IMR-90 (cell line): Measurements from ENCODE around the gene SHLD1. TPM values are rescaled to one million over a fixed set of nuclear protein-coding genes. Genes with fewer than 3 reads are reported as not detected.

Source experiments
- ATAC-seq: fragments of 200-7000 bp; cut with Tn5 transposase; 2 replicates; pipeline ENCODE4 v1.9.1; 2020; ENCODE audit warnings: low read depth, mild to moderate bottlenecking, moderate library complexity
- BruUV-seq: library from RNA; stranded (reverse); fragments of 400-500 nt; replicated peaks from 2 replicates; lab custom pipeline; 2021; lab: Mats Ljungman, UMichigan
- CTCF ChIA-PET: fragments of 300-600 bp; formaldehyde crosslinking; extraction: SDS; loops from one replicate; lab custom pipeline; 2021; ENCODE audit warnings: antibody characterized with exemption; lab: Yijun Ruan, JAX
- POLR2A ChIA-PET: fragments of 300-600 bp; sonication (Branson Sonifier 250); formaldehyde crosslinking; loops from one replicate; lab custom pipeline; 2022; ENCODE audit warnings: antibody characterized with exemption; ENCODE audit not compliant: unreplicated experiment; lab: Charles Lee
- DNase-seq: peaks from one replicate; pipeline ENCODE4 v3.0.0; 2013
- H2AFZ ChIP-seq: replicated peaks from 2 replicates; pipeline ENCODE3; 2013; ENCODE audit warnings: low read length, mild to moderate bottlenecking; ENCODE audit not compliant: poor library complexity
- H2AK5ac ChIP-seq: 2 replicates; pipeline ENCODE4 v1.6.1; 2013; ENCODE audit warnings: low read depth, low read length, inconsistent platforms
- H2AK9ac ChIP-seq: replicated peaks from 2 replicates; pipeline ENCODE3; 2013; ENCODE audit warnings: mild to moderate bottlenecking, low read depth, low read length, moderate library complexity; ENCODE audit not compliant: poor library complexity
- H2BK120ac ChIP-seq: 2 replicates; pipeline ENCODE4 v1.6.1; 2013; ENCODE audit warnings: low read depth, low read length, inconsistent platforms
- H2BK15ac ChIP-seq: 3 replicates; pipeline ENCODE4 v1.6.1; 2013; ENCODE audit warnings: low read depth, low read length, inconsistent platforms
- H2BK20ac ChIP-seq: 2 replicates; pipeline ENCODE4 v1.6.1; 2013; ENCODE audit warnings: low read depth, mild to moderate bottlenecking, inconsistent platforms, low read length, moderate library complexity
- H2BK5ac ChIP-seq: 2 replicates; pipeline ENCODE4 v1.6.1; 2013; ENCODE audit warnings: mild to moderate bottlenecking, low read depth, low read length, inconsistent platforms; ENCODE audit not compliant: poor library complexity, severe bottlenecking
- H3K14ac ChIP-seq: replicated peaks from 2 replicates; pipeline ENCODE4 v1.6.1; 2013; ENCODE audit warnings: low read depth, low read length, inconsistent platforms
- H3K18ac ChIP-seq: 2 replicates; pipeline ENCODE4 v1.6.1; 2013; ENCODE audit warnings: low read depth, low read length, control low read depth
- H3K23ac ChIP-seq: 2 replicates; pipeline ENCODE4 v1.6.1; 2013; ENCODE audit warnings: low read depth, low read length, inconsistent platforms
- H3K27ac ChIP-seq: 2 replicates; pipeline ENCODE4 v1.5.1; 2013; ENCODE audit warnings: mild to moderate bottlenecking, control low read depth, low read length; ENCODE audit not compliant: insufficient read depth
- H3K27me3 ChIP-seq: 2 replicates; pipeline ENCODE4 v1.6.1; 2013; ENCODE audit warnings: low read length; ENCODE audit not compliant: control insufficient read depth, insufficient read depth
- H3K36me3 ChIP-seq: 2 replicates; pipeline ENCODE4 v1.6.1; 2013; ENCODE audit warnings: low read length, mixed read lengths; ENCODE audit not compliant: control insufficient read depth, insufficient read depth
- H3K4ac ChIP-seq: 2 replicates; pipeline ENCODE4 v1.6.1; 2013; ENCODE audit warnings: low read depth, low read length, inconsistent platforms
- H3K4me1 ChIP-seq: 2 replicates; pipeline ENCODE4 v1.6.1; 2013; ENCODE audit warnings: low read length, mixed read lengths; ENCODE audit not compliant: control insufficient read depth, insufficient read depth
- H3K4me2 ChIP-seq: 2 replicates; pipeline ENCODE4 v1.6.1; 2013; ENCODE audit warnings: low read depth, mild to moderate bottlenecking, control low read depth, low read length, moderate library complexity
- H3K4me3 ChIP-seq: 2 replicates; pipeline ENCODE4 v1.5.1; 2013; ENCODE audit warnings: low read depth, mild to moderate bottlenecking, control low read depth, low read length, moderate library complexity; ENCODE audit not compliant: insufficient read depth
- H3K56ac ChIP-seq: 2 replicates; pipeline ENCODE4 v1.6.1; 2013; ENCODE audit warnings: low read length, inconsistent platforms; ENCODE audit not compliant: insufficient read depth; ENCODE audit errors: extremely low read depth
- H3K79me1 ChIP-seq, 2 experiments: 2 replicates each; pipeline ENCODE4 v1.6.1; 2013; ENCODE audit warnings: low read length in 2 of 2, inconsistent platforms in 1 of 2, low read depth in 1 of 2
- H3K9ac ChIP-seq: 2 replicates; pipeline ENCODE4 v1.6.1; 2013; ENCODE audit warnings: low read depth, low read length, control low read depth
- H3K9me1 ChIP-seq: 2 replicates; pipeline ENCODE4 v1.6.1; 2013; ENCODE audit warnings: low read length, inconsistent platforms; ENCODE audit not compliant: insufficient read depth
- H3K9me3 ChIP-seq: 2 replicates; pipeline ENCODE4 v1.6.1; 2013; ENCODE audit warnings: low read length; ENCODE audit not compliant: control insufficient read depth, insufficient read depth
- H4K20me1 ChIP-seq: 2 replicates; pipeline ENCODE4 v1.6.1; 2013; ENCODE audit warnings: low read length, inconsistent platforms; ENCODE audit not compliant: insufficient read depth
- H4K5ac ChIP-seq: 2 replicates; pipeline ENCODE4 v1.6.1; 2013; ENCODE audit warnings: mild to moderate bottlenecking, low read depth, low read length, control low read depth
- H4K8ac ChIP-seq, 2 experiments: 2 replicates each; pipeline ENCODE4 v1.6.1; 2013; ENCODE audit warnings: low read depth in 2 of 2, low read length in 2 of 2, control low read depth in 1 of 2, inconsistent platforms in 1 of 2
- H4K91ac ChIP-seq: 2 replicates; pipeline ENCODE4 v1.6.1; 2013; ENCODE audit warnings: low read depth, low read length, inconsistent platforms; ENCODE audit not compliant: insufficient read depth
- BHLHE40 ChIP-seq: fragments of 150-350 bp; IDR thresholded peaks from 2 replicates; pipeline ENCODE4 v1.6.1; 2016; ENCODE audit warnings: mild to moderate bottlenecking, low read depth, low read length
- CHD1 ChIP-seq: IDR thresholded peaks from 2 replicates; pipeline ENCODE4 v1.6.1; 2012; ENCODE audit warnings: low read depth, low read length, improper control_type of control experiment
- MAZ ChIP-seq: IDR thresholded peaks from 2 replicates; pipeline ENCODE4 v1.6.1; 2012; ENCODE audit warnings: low read depth, mild to moderate bottlenecking, low read length, improper control_type of control experiment, moderate library complexity, borderline replicate concordance
- NFE2L2 ChIP-seq: fragments of 150-350 bp; IDR thresholded peaks from 2 replicates; pipeline ENCODE4 v1.6.1; 2016; ENCODE audit warnings: low read depth, mild to moderate bottlenecking, low read length
- RCOR1 ChIP-seq: IDR thresholded peaks from 2 replicates; pipeline ENCODE4 v1.6.1; 2012; ENCODE audit warnings: mild to moderate bottlenecking, low read length, improper control_type of control experiment; ENCODE audit not compliant: insufficient replicate concordance
- RFX5 ChIP-seq: IDR thresholded peaks from 2 replicates; pipeline ENCODE4 v1.8.0; 2012; ENCODE audit warnings: low read depth, mild to moderate bottlenecking, low read length, moderate library complexity
- SMC3 ChIP-seq: fragments of 150-350 bp; IDR thresholded peaks from 2 replicates; pipeline ENCODE4 v1.6.1; 2016; ENCODE audit warnings: low read depth, mild to moderate bottlenecking, antibody characterized with exemption, low read length, moderate library complexity
- WGBS, 2 experiments: methylation state at CpG; one replicate each; pipeline versions ENCODE4 v1.1.5 to v1.1.7; 2013; ENCODE audit warnings: missing lambda C conversion rate in 2 of 2; ENCODE audit not compliant: insufficient read length in 1 of 2; ENCODE audit errors: extremely low coverage in 2 of 2; 5-methylcytosine and 5-hydroxymethylcytosine counted together
- dilution Hi-C: fragments of 300-500 bp; cut with HindIII; formaldehyde crosslinking; loops from one replicate; pipeline ENCODE4 v1.14.3; 2018; ENCODE audit warnings: low sequenced_read_pairs; ENCODE audit not compliant: unreplicated experiment
- in situ Hi-C: fragments of 300-500 bp; cut with MboI; formaldehyde crosslinking; loops from 3 replicates; pipeline ENCODE4 v1.14.3; 2019; ENCODE audit warnings: low sequenced_read_pairs, inconsistent platforms, mixed read lengths
- intact Hi-C: fragments of 100-400 bp; cut with micrococcal nuclease; formaldehyde crosslinking; loops from 2 replicates; pipeline ENCODE4 v1.10.0; 2022
- polyA plus RNA-seq, 3 experiments: library from polyadenylated mRNA; depleted of rRNA; stranded (reverse); fragments of >200 nt; gene quantifications; 2 replicates each; pipeline ENCODE4 v1.2.3, GENCODE V29; 2012; ENCODE audit warnings: low replicate concordance in 1 of 3
- total RNA-seq: library from RNA; depleted of rRNA; stranded (reverse); fragments of >200 nt; gene quantifications from 2 replicates; pipeline ENCODE4 v1.2.3, GENCODE V29; 2012
- TF ChIP-seq, protein P1 (sequence below): conservative IDR thresholded peaks from 2 replicates; pipeline ENCODE4 v1.5.1; 2012; ENCODE audit warnings: mild to moderate bottlenecking, low read depth, low read length, improper control_type of control experiment

SHLD1 gene
- total and polyA plus RNA-seq, 2 of the 4 experiments (the other 2 are of a cell fraction), result 2.6 to 3.0 TPM

DNA sequence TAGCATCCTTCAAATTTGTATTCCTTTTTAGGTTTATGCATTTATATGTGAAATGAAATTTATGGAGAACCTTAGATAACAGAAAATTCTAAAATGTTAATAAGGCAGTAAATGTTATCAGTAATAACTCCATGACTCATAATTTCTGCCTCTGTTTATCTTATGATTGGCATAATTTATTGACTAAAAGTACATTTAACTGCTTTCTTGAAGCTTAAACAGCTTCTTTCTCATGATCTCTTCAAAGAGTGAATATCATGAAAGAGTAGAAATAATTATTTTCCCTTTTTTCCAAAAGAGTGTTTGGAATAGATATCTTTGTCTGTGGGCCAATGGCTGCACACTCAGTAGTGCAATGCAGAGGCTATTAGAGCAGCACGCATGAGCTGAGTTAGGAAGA lies 91.3 kb downstream of the SHLD1 start:
- H3K4me3 ChIP-seq, result no peak overlapping the region
- DNase-seq, result no peak
- H4K91ac ChIP-seq, result no peak overlapping the region
- H3K9ac ChIP-seq, result no peak overlapping the region
- ChIA-PET POLR2A (no interaction called here), CTCF (interaction anchor here (1.5 kb wide), 1 partner anchor 54 kb away, joined by 3 read pairs; no protein-coding TSS in a partner anchor)
- no peak overlapping the region for H2AFZ ChIP-seq
- BruUV-seq, result no TSS peak
- peaks cover 2% of the 10 kb centered on the region; the same call in 1 of the 2 replicates for H3K27me3 ChIP-seq
- H3K23ac ChIP-seq, result no peak overlapping the region
- TF ChIP-seq RFX5 (no peak), MAZ (no peak), BHLHE40 (no peak), NFE2L2 (no peak), CHD1 (no peak), RCOR1 (no peak), SMC3 (no peak)
- TF ChIP-seq, protein P1, sequence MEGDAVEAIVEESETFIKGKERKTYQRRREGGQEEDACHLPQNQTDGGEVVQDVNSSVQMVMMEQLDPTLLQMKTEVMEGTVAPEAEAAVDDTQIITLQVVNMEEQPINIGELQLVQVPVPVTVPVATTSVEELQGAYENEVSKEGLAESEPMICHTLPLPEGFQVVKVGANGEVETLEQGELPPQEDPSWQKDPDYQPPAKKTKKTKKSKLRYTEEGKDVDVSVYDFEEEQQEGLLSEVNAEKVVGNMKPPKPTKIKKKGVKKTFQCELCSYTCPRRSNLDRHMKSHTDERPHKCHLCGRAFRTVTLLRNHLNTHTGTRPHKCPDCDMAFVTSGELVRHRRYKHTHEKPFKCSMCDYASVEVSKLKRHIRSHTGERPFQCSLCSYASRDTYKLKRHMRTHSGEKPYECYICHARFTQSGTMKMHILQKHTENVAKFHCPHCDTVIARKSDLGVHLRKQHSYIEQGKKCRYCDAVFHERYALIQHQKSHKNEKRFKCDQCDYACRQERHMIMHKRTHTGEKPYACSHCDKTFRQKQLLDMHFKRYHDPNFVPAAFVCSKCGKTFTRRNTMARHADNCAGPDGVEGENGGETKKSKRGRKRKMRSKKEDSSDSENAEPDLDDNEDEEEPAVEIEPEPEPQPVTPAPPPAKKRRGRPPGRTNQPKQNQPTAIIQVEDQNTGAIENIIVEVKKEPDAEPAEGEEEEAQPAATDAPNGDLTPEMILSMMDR, result no peak
- no peak overlapping the region for H2BK5ac ChIP-seq
- no peaks in the 10 kb centered on the region for H4K20me1 ChIP-seq
- no peak overlapping the region for H3K4me2 ChIP-seq
- H3K36me3 ChIP-seq, result no peaks in the 10 kb centered on the region
- peaks cover under 1% of the 10 kb centered on the region; the same call in 1 of the 2 replicates for H3K4me1 ChIP-seq
- H3K9me3 ChIP-seq, result no peaks in the 10 kb centered on the region
- in situ Hi-C loops, result no loop called here
- H3K18ac ChIP-seq, result no peak overlapping the region
- no peak overlapping the region for H2AK9ac ChIP-seq
- no peak overlapping the region for H4K8ac ChIP-seq
- H2BK20ac ChIP-seq, result no peak overlapping the region
- H3K4ac ChIP-seq, result no peak overlapping the region
- H3K79me1 ChIP-seq, result no peaks in the 10 kb centered on the region
- H2BK15ac ChIP-seq, result no peak overlapping the region
- WGBS, 2 experiments, result no CpG with 5 or more reads among the region's 1 CpG
- intact Hi-C loops, result no loop called here
- no peak overlapping the region for H3K56ac ChIP-seq
- 0 out of 2 replicates have a peak, but pooled peaks cover under 1% of the 10 kb centered on the region for H3K9me1 ChIP-seq
- ATAC-seq, result no peak
- no peak overlapping the region for H2AK5ac ChIP-seq
- no peak overlapping the region for H4K5ac ChIP-seq
- no peak overlapping the region for H3K27ac ChIP-seq
- dilution Hi-C loops, result no loop called here
- H2BK120ac ChIP-seq, result no peak overlapping the region
- H3K14ac ChIP-seq, result no peak overlapping the region
